PC-3 (cell line): ENCODE results near the gene CBFA2T2.

ENCODE experiments used
- EZH2 ChIP-seq: fragments of 300-600 bp; sonication (generic); IDR thresholded peaks from one replicate; pipeline ENCODE4 v1.6.1; 2017; ENCODE audit warnings: antibody characterized with exemption, mild to moderate bottlenecking, low read length; ENCODE audit not compliant: unreplicated experiment
- EZH2phosphoT487 ChIP-seq: fragments of 300-600 bp; sonication (generic); IDR thresholded peaks from 2 replicates; pipeline ENCODE4 v1.6.1; 2018; ENCODE audit warnings: mild to moderate bottlenecking, antibody characterized with exemption, low read length, borderline replicate concordance
- TF ChIP-seq, protein P1 (sequence below): fragments of 300-600 bp; sonication (generic); conservative IDR thresholded peaks from 2 replicates; pipeline ENCODE4 v1.5.1; 2017; ENCODE audit warnings: antibody characterized with exemption, low read depth, mild to moderate bottlenecking, low read length

DNA sequence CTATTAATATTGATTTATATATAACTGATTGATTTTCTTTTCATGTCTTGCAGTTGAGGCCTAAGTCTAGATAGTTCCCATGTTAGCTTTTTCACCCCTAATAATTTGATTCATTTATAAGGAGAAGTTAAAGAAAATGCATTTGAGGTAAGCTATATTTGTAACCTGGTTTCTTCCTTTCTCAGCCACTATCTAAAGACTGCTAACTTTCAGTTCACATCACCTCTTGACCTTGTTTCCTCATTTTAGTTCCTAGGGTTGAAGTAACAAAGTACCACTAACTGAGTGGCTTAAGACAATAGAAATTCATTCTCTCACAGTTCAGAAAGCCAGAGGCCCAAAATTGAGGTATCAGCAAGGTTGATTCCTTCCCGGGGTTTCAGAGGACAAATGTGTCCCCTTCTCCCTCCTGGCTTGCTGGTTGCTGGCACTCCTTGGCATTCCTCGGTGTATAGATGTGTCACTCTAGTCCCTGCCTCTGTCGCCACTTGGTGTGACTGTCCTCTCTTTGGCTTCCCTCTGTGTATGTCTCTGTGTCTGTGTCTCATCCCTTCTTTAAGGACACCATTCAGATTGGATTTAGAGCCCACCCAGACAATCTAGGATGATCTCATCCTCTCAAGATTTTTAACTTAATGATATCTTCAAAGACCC lies 116.3 kb downstream of the CBFA2T2 start:
- TF ChIP-seq, protein P1, sequence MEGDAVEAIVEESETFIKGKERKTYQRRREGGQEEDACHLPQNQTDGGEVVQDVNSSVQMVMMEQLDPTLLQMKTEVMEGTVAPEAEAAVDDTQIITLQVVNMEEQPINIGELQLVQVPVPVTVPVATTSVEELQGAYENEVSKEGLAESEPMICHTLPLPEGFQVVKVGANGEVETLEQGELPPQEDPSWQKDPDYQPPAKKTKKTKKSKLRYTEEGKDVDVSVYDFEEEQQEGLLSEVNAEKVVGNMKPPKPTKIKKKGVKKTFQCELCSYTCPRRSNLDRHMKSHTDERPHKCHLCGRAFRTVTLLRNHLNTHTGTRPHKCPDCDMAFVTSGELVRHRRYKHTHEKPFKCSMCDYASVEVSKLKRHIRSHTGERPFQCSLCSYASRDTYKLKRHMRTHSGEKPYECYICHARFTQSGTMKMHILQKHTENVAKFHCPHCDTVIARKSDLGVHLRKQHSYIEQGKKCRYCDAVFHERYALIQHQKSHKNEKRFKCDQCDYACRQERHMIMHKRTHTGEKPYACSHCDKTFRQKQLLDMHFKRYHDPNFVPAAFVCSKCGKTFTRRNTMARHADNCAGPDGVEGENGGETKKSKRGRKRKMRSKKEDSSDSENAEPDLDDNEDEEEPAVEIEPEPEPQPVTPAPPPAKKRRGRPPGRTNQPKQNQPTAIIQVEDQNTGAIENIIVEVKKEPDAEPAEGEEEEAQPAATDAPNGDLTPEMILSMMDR = no peak
- TF ChIP-seq EZH2phosphoT487 = no peak
- no peak for TF ChIP-seq EZH2
